Activated naive CD8-positive, alpha-beta T cell treated with anti-CD3 and anti-CD28 coated beads, Interleukin-2, amount 50 U/mL, for 16 hours (primary cell): ENCODE measurements around the gene LRRC8D.
"Not testable (repeated sequence)": the region's sequence is repeated elsewhere in the genome, so short reads cannot be mapped to it uniquely, and the experiment has no call there.

Source experiments
- DNase-seq: peaks from one replicate; pipeline ENCODE4 v3.0.0-alpha.2; 2020; ENCODE audit warnings: low read depth, low spot score

Gene LRRC8D

GRCh38 chr1:89955311-89956205, 134.7 kb downstream of the LRRC8D start:
- no peak for DNase-seq

- no peak for DNase-seq
These were observed 136.3 kb downstream of the LRRC8D start for GRCh38 chr1:89957107-89957506.

GRCh38 chr1:89958851-89959654, 138.2 kb downstream of the LRRC8D start:
- DNase-seq = no peak

- DNase-seq = no peak
These were observed 138.9 kb downstream of the LRRC8D start for GRCh38 chr1:89959719-89960118.

GRCh38 chr1:89962024-89962741, 141.4 kb downstream of the LRRC8D start:
- no peak for DNase-seq

GRCh38 chr1:89962742-89963075, 141.9 kb downstream of the LRRC8D start:
- DNase-seq = no peak

GRCh38 chr1:89965193-89965768, 144.4 kb downstream of the LRRC8D start:
- no peak for DNase-seq

- no peak for DNase-seq
These were observed 145.8 kb downstream of the LRRC8D start for GRCh38 chr1:89966656-89967055.

- no peak for DNase-seq
These were observed 150.8 kb downstream of the LRRC8D start for GRCh38 chr1:89971600-89971999.

- DNase-seq = no peak
These were observed 151.2 kb downstream of the LRRC8D start for GRCh38 chr1:89972024-89972423.

- DNase-seq = no peak
These were observed 152.8 kb downstream of the LRRC8D start for GRCh38 chr1:89973471-89974127.

- DNase-seq = no peak
These were observed 153.4 kb downstream of the LRRC8D start for GRCh38 chr1:89974256-89974655.

- DNase-seq = no peak
These were observed 154.1 kb downstream of the LRRC8D start for GRCh38 chr1:89974696-89975470.

- DNase-seq = no peak
These were observed 154.8 kb downstream of the LRRC8D start for GRCh38 chr1:89975540-89976125.

GRCh38 chr1:89978755-89979154, 157.9 kb downstream of the LRRC8D start:
- no peak for DNase-seq

- no peak for DNase-seq
These were observed 159.8 kb downstream of the LRRC8D start for GRCh38 chr1:89980605-89981004.

- not testable (repeated sequence) for DNase-seq
These were observed 162.0 kb downstream of the LRRC8D start for GRCh38 chr1:89982846-89983245.

- DNase-seq = not testable (repeated sequence)
These were observed 163.8 kb downstream of the LRRC8D start for GRCh38 chr1:89984564-89985116.

GRCh38 chr1:89986020-89986419, 165.2 kb downstream of the LRRC8D start:
- DNase-seq = no peak
